Upper lobe of right lung (tissue), 1 donor: ENCODE measurements around the gene EPS8L1. TPM values are rescaled to one million over a fixed set of nuclear protein-coding genes. Genes with fewer than 3 reads are reported as not detected.
A peak's percentile ranks its signal among the peaks of the same experiment; 100 is the strongest.

Source experiments
- ATAC-seq: fragments of 200-7000 bp; cut with Tn5 transposase; one replicate; pipeline ENCODE4 v1.9.1; 2020; ENCODE audit warnings: mild to moderate bottlenecking, moderate library complexity
- DNase-seq: peaks from one replicate; pipeline ENCODE4 v3.0.0-alpha.2; 2020
- H3K27ac ChIP-seq: fragments of 200-600 bp; one replicate; pipeline ENCODE4 v1.8.0; 2022
- H3K27me3 ChIP-seq: fragments of 200-600 bp; one replicate; pipeline ENCODE4 v1.8.0; 2022; ENCODE audit warnings: mild to moderate bottlenecking
- H3K36me3 ChIP-seq: fragments of 200-600 bp; one replicate; pipeline ENCODE4 v1.8.0; 2022
- H3K4me1 ChIP-seq: fragments of 200-600 bp; one replicate; pipeline ENCODE4 v1.8.0; 2022
- H3K4me3 ChIP-seq: fragments of 200-600 bp; one replicate; pipeline ENCODE4 v1.8.0; 2022; ENCODE audit warnings: mild to moderate bottlenecking
- H3K9me3 ChIP-seq: fragments of 200-600 bp; one replicate; pipeline ENCODE4 v1.8.0; 2022
- intact Hi-C: fragments of 100-400 bp; cut with DNase I; formaldehyde crosslinking; loops from one replicate; pipeline ENCODE4 v1.11.0; 2022
- total RNA-seq: library from RNA; stranded (reverse); fragmentation: NEBNext Ultra II Directional; extraction: Animal tissue kit (Norgen Biotek cat#: 25700); gene quantifications from one replicate; pipeline ENCODE4 v1.2.1, GENCODE V29; 2021
- TF ChIP-seq, protein P1 (sequence below): fragments of 200-600 bp; IDR thresholded peaks from one replicate; pipeline ENCODE4 v1.8.0; 2022; ENCODE audit warnings: antibody characterized with exemption
- donor health status: DM: no; HTN: yes; CAD: no; lungs with severe emphysema.

EPS8L1 gene
- total RNA-seq, 1 donor from 2014 or later = 35.6 TPM

- Histone ChIP-seq H3K27me3 (no peaks in the 10 kb centered on the region), H3K36me3 (peaks cover 48% of the 10 kb centered on the region), H3K27ac (no peak overlapping the region), H3K4me3 (no peak overlapping the region), H3K4me1 (peaks cover 5% of the 10 kb centered on the region), H3K9me3 (no peaks in the 10 kb centered on the region)
- TF ChIP-seq, protein P1, sequence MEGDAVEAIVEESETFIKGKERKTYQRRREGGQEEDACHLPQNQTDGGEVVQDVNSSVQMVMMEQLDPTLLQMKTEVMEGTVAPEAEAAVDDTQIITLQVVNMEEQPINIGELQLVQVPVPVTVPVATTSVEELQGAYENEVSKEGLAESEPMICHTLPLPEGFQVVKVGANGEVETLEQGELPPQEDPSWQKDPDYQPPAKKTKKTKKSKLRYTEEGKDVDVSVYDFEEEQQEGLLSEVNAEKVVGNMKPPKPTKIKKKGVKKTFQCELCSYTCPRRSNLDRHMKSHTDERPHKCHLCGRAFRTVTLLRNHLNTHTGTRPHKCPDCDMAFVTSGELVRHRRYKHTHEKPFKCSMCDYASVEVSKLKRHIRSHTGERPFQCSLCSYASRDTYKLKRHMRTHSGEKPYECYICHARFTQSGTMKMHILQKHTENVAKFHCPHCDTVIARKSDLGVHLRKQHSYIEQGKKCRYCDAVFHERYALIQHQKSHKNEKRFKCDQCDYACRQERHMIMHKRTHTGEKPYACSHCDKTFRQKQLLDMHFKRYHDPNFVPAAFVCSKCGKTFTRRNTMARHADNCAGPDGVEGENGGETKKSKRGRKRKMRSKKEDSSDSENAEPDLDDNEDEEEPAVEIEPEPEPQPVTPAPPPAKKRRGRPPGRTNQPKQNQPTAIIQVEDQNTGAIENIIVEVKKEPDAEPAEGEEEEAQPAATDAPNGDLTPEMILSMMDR = no peak
- DNase-seq (no peak), ATAC-seq (peak; percentile 69)
- intact Hi-C loops = no loop called here
Measured at GRCh38 chr19:55098716-55099556, 23.3 kb downstream of the EPS8L1 start.

- Histone ChIP-seq H3K4me1 (peaks cover 5% of the 10 kb centered on the region), H3K4me3 (no peak overlapping the region), H3K27me3 (no peaks in the 10 kb centered on the region), H3K36me3 (peaks cover 41% of the 10 kb centered on the region), H3K27ac (no peak overlapping the region), H3K9me3 (no peaks in the 10 kb centered on the region)
- TF ChIP-seq, protein P1 = peak; percentile 8
- intact Hi-C loops = no loop called here
- ATAC-seq (no peak), DNase-seq (no peak)
Measured at GRCh38 chr19:55099557-55100506, 24.2 kb downstream of the EPS8L1 start.

DNA sequence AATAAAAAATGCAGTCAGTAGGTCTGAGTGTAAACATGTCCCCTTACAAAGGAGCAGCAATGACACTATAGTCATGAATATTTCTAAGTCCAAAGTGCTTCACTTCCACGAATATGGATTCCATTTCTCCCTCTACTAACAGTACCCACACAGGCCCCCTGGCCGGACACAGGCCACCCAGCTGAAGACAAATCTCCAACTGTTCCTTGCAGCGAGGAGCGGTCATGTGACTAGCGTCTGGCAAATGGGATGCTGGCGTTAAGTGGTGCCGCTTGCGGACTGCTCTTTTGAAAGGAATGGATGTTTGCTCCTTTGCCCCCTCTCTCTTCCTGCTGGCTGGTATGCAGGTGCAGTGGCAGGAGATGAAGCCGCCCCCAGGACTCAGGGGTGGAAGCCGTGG lies 25.6 kb downstream of the EPS8L1 start:
- intact Hi-C loops = no loop called here
- DNase-seq (no peak), ATAC-seq (no peak)
- H3K27ac ChIP-seq = no peak overlapping the region
- TF ChIP-seq, protein P1 = no peak
- H3K36me3 ChIP-seq = peaks cover 34% of the 10 kb centered on the region
- no peaks in the 10 kb centered on the region for H3K9me3 ChIP-seq
- H3K27me3 ChIP-seq = no peaks in the 10 kb centered on the region
- peaks cover 5% of the 10 kb centered on the region for H3K4me1 ChIP-seq
- no peak overlapping the region for H3K4me3 ChIP-seq

DNA sequence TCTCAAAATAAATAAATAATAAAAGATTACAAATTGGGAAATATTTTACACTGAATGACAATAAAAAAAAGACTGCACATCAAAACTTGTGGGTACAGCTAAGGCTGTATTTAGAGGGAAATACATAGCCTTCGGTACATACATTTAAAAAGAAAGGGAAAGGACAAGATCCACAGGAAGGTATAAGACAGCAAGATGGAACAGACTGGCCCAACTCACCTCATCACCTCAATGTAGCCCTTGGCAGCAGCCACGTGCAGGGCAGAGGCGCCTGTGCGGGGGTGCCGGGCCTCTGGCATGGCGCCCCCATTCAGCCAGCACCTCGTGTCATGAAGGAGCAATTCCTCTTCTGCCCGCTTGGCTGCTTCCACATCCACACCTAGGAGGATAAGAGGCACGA lies 27.5 kb downstream of the EPS8L1 start:
- Histone ChIP-seq H3K4me3 (no peak overlapping the region), H3K27me3 (no peaks in the 10 kb centered on the region), H3K9me3 (no peaks in the 10 kb centered on the region), H3K27ac (no peak overlapping the region), H3K4me1 (peaks cover 4% of the 10 kb centered on the region), H3K36me3 (peaks cover 34% of the 10 kb centered on the region)
- ATAC-seq (no peak), DNase-seq (no peak)
- TF ChIP-seq, protein P1 = no peak
- intact Hi-C loops = no loop called here

DNA sequence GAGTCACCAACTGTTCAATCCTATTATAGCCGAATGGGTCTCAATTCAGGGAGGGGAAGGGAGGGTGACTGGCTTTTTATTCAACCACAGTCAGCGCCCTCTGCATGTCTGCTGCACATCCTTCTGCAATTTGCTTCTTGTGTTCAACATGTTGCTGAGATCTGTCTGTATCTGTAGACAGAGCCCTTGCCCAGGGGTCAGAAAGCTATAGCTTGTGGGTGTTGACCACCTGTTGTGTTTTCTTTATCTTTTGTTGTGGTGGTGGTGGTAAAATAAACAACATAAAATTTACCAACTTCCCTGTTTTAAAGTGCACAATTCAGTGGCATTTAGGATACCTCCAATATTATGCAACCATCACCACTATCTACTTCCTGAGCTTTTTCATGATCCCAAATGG lies 29.6 kb downstream of the EPS8L1 start:
- DNase-seq (no peak), ATAC-seq (no peak)
- Histone ChIP-seq H3K9me3 (no peaks in the 10 kb centered on the region), H3K4me1 (no peaks in the 10 kb centered on the region), H3K27me3 (no peaks in the 10 kb centered on the region), H3K36me3 (peaks cover 44% of the 10 kb centered on the region), H3K27ac (no peak overlapping the region), H3K4me3 (no peak overlapping the region)
- intact Hi-C loops = no loop called here
- TF ChIP-seq, protein P1 = no peak
